HepG2 (cell line): ENCODE data around the gene MAGED2. TPM values are rescaled to one million over a fixed set of nuclear protein-coding genes. Genes with fewer than 3 reads are reported as not detected.

Source experiments
- ATAC-seq: fragments of 200-7000 bp; cut with Tn5 transposase; 3 replicates; pipeline ENCODE4 v1.9.1; 2020; ENCODE audit warnings: mild to moderate bottlenecking, moderate library complexity
- BruUV-seq: library from RNA; stranded (reverse); fragments of 400-500 nt; replicated peaks from 2 replicates; lab custom pipeline; 2021; lab: Mats Ljungman, UMichigan
- CTCF ChIA-PET: fragments of 300-600 bp; formaldehyde crosslinking; extraction: SDS; loops from one replicate; lab custom pipeline; 2021; ENCODE audit warnings: low total read pairs, inconsistent platforms, low intra/inter-chr PET ratio; lab: Yijun Ruan, JAX
- POLR2A ChIA-PET: fragments of 350-600 bp; sonication (Branson Sonifier 250); formaldehyde crosslinking; loops from one replicate; lab custom pipeline; 2020; ENCODE audit warnings: antibody characterized with exemption, inconsistent platforms; lab: Yijun Ruan, JAX
- DNase-seq: peaks from one replicate; pipeline ENCODE4 v3.0.0-alpha.2; 2015; ENCODE audit warnings: low spot score
- FAIRE-seq: peaks from 3 replicates; lab custom pipeline; 2011; peaks lifted over from hg19 to GRCh38; lab: Jason Lieb, UNC
- H2AFZ ChIP-seq: one replicate; pipeline ENCODE4 v1.6.1; 2011; ENCODE audit warnings: low read length, inconsistent platforms
- H3K27ac ChIP-seq: fragments of 300-600 bp; 3 replicates; pipeline ENCODE4 v1.8.0; 2011; ENCODE audit warnings: mixed run types, mild to moderate bottlenecking, mixed read lengths, low read length, inconsistent platforms; ENCODE audit not compliant: insufficient read depth; ENCODE audit errors: extremely low read length
- H3K27me3 ChIP-seq, 2 experiments: fragments of 200-600 bp in 1 of 2; 2 replicates in 1 of 2; 3 replicates in 1 of 2; pipeline versions ENCODE4 v1.6.0 to v1.8.0; 2011; ENCODE audit warnings: low read length in 2 of 2, mild to moderate bottlenecking in 2 of 2, moderate library complexity in 2 of 2, inconsistent platforms in 1 of 2; ENCODE audit not compliant: insufficient read depth in 2 of 2, control insufficient read depth in 1 of 2
- H3K36me3 ChIP-seq, 2 experiments: fragments of 200-600 bp in 1 of 2; replicated peaks in 1 of 2; 2 replicates in 1 of 2; 3 replicates in 1 of 2; pipeline versions ENCODE4 v1.5.1 to v1.8.0; 2011; ENCODE audit warnings: low read length in 2 of 2, inconsistent platforms in 1 of 2; ENCODE audit not compliant: insufficient read depth in 2 of 2, control insufficient read depth in 1 of 2
- H3K4me1 ChIP-seq: 2 replicates; pipeline ENCODE4 v1.5.1; 2012; ENCODE audit warnings: low read length, inconsistent platforms; ENCODE audit not compliant: insufficient read depth
- H3K4me2 ChIP-seq: 2 replicates; pipeline ENCODE4 v1.6.0; 2011; ENCODE audit warnings: low read depth, low read length, inconsistent platforms
- H3K4me3 ChIP-seq, 3 experiments: fragments of 200-600 bp in 1 of 3; sonication (generic), shearing (Covaris generic) in 1 of 3; replicated peaks in 1 of 3; 2 replicates each; pipeline ENCODE4 v1.5.1; 2011 to 2016; ENCODE audit warnings: low read length in 3 of 3, inconsistent platforms in 2 of 3, low read depth in 2 of 3, mild to moderate bottlenecking in 2 of 3, control low read depth in 1 of 3, mixed read lengths in 1 of 3; ENCODE audit not compliant: insufficient read depth in 1 of 3
- H3K79me2 ChIP-seq: one replicate; pipeline ENCODE4 v1.6.1; 2011; ENCODE audit warnings: low read length, inconsistent platforms; ENCODE audit not compliant: insufficient read depth
- H3K9ac ChIP-seq: 2 replicates; pipeline ENCODE4 v1.6.0; 2011; ENCODE audit warnings: mild to moderate bottlenecking, low read depth, low read length, inconsistent platforms; ENCODE audit not compliant: insufficient read depth
- H3K9me3 ChIP-seq: 2 replicates; pipeline ENCODE4 v1.5.1; 2012; ENCODE audit warnings: mild to moderate bottlenecking, low read length
- H4K20me1 ChIP-seq: 2 replicates; pipeline ENCODE4 v1.6.0; 2011; ENCODE audit warnings: inconsistent platforms, mild to moderate bottlenecking, low read length, moderate library complexity; ENCODE audit not compliant: insufficient read depth
- ATF7 ChIP-seq, 2 experiments: fragments of 450-650 bp in 1 of 2; sonication (generic) in 1 of 2; formaldehyde crosslinking in 1 of 2; IDR thresholded peaks; 2 replicates each; pipeline versions ENCODE4 v1.4.0 to v1.6.1; 2016 to 2020; ENCODE audit warnings: antibody characterized with exemption in 1 of 2, mild to moderate bottlenecking in 1 of 2, missing genetic modification reagents in 1 of 2
- ATF7-NPFF ChIP-seq: sonication (generic); formaldehyde crosslinking; IDR thresholded peaks from 2 replicates; pipeline ENCODE4 v1.8.1; 2023; ENCODE audit warnings: mild to moderate bottlenecking, low read depth, missing genetic modification reagents, moderate library complexity
- HNRNPL ChIP-seq: fragments of 200-400 bp; formaldehyde crosslinking; IDR thresholded peaks from 2 replicates; pipeline ENCODE4 v1.6.1; 2017; ENCODE audit warnings: mild to moderate bottlenecking, low read depth, low read length
- HOXA7 ChIP-seq: sonication (generic); formaldehyde crosslinking; IDR thresholded peaks from 2 replicates; pipeline ENCODE4 v1.8.1; 2022; ENCODE audit warnings: mild to moderate bottlenecking, missing genetic modification reagents, moderate library complexity
- NFE2L2 ChIP-seq: fragments of 150-350 bp; IDR thresholded peaks from 2 replicates; pipeline ENCODE4 v1.6.1; 2014; ENCODE audit warnings: low read length
- NR1H2 ChIP-seq: sonication (generic); formaldehyde crosslinking; IDR thresholded peaks from 2 replicates; pipeline ENCODE4 v1.8.1; 2022; ENCODE audit warnings: low read depth, missing genetic modification reagents, borderline replicate concordance
- TEAD3 ChIP-seq: optimal IDR thresholded peaks from 2 replicates; pipeline ENCODE3; 2016; ENCODE audit warnings: borderline replicate concordance
- ZFP36L2 ChIP-seq: sonication (generic); formaldehyde crosslinking; IDR thresholded peaks from 2 replicates; pipeline ENCODE4 v1.4.0; 2020; ENCODE audit warnings: missing genetic modification reagents
- ZFY ChIP-seq: sonication (generic); formaldehyde crosslinking; IDR thresholded peaks from 2 replicates; pipeline ENCODE4 v1.4.0; 2020; ENCODE audit warnings: missing genetic modification reagents
- ZNF24 ChIP-seq: fragments of 450-650 bp; IDR thresholded peaks from 2 replicates; pipeline ENCODE4 v1.6.1; 2017; ENCODE audit warnings: antibody characterized with exemption, mild to moderate bottlenecking
- ZNF564 ChIP-seq: sonication (generic); formaldehyde crosslinking; IDR thresholded peaks from 2 replicates; pipeline ENCODE4 v1.8.1; 2023; ENCODE audit warnings: mild to moderate bottlenecking, missing genetic modification reagents
- ZNF703 ChIP-seq: sonication (generic); formaldehyde crosslinking; IDR thresholded peaks from 2 replicates; pipeline ENCODE4 v1.5.1; 2020; ENCODE audit warnings: missing genetic modification reagents, mild to moderate bottlenecking, moderate library complexity, borderline replicate concordance
- ZZZ3 ChIP-seq: sonication (generic); formaldehyde crosslinking; IDR thresholded peaks from 2 replicates; pipeline ENCODE4 v1.4.0; 2020; ENCODE audit warnings: missing genetic modification reagents, mild to moderate bottlenecking, borderline replicate concordance
- WGBS: methylation state at CpG from one replicate; pipeline ENCODE4 v1.1.6; 2017; ENCODE audit warnings: low lambda C conversion rate; 5-methylcytosine and 5-hydroxymethylcytosine counted together
- in situ Hi-C: cut with HindIII; loops from 2 replicates; pipeline ENCODE4 v1.10.0; 2017; ENCODE audit warnings: low pct_unique_long_range_greater_than_20kb; ENCODE audit not compliant: extremely low pct_ligation_motif_present
- intact Hi-C: fragments of 100-400 bp; cut with micrococcal nuclease; formaldehyde crosslinking; loops from one replicate; pipeline ENCODE4 v1.10.0; 2022; ENCODE audit not compliant: unreplicated experiment
- polyA plus RNA-seq, 8 experiments: library from polyadenylated mRNA; depleted of rRNA in 3 of 8; stranded (reverse) in 7 of 8; unstranded in 1 of 8; fragments of >200 nt; fragmentation: Illumina TruSeq in 4 of 8; extraction: Trizol in 4 of 8; gene quantifications; 2 replicates each; pipeline versions ENCODE4 v1.2.1 to v1.2.3, GENCODE V29; 2011 to 2016; ENCODE audit warnings: low read depth in 4 of 8, missing spikeins in 1 of 8, mixed read lengths in 1 of 8; ENCODE audit not compliant: insufficient read depth in 1 of 8
- total RNA-seq, 5 experiments: library from RNA; depleted of rRNA; stranded (reverse); fragments of >200 nt; fragmentation: Illumina TruSeq; extraction: Trizol; gene quantifications; 2 replicates each; pipeline ENCODE4 v1.2.3, GENCODE V29; 2016; ENCODE audit warnings: low read depth in 1 of 5
- TF ChIP-seq, protein P1 (sequence below): sonication (generic); formaldehyde crosslinking; IDR thresholded peaks from 2 replicates; pipeline ENCODE4 v1.9.0; 2021; ENCODE audit warnings: missing genetic modification reagents, borderline replicate concordance
- TF ChIP-seq, protein P2 (sequence below): sonication (generic); formaldehyde crosslinking; conservative IDR thresholded peaks from 2 replicates; pipeline ENCODE4 v1.4.0; 2020; ENCODE audit warnings: missing genetic modification reagents
- TF ChIP-seq, protein P3 (sequence below): sonication (generic); formaldehyde crosslinking; IDR thresholded peaks from 2 replicates; pipeline ENCODE4 v1.4.0; 2020; ENCODE audit warnings: low read depth, mild to moderate bottlenecking, missing genetic modification reagents
- TF ChIP-seq, protein P4 (sequence below): IDR thresholded peaks from 2 replicates; pipeline ENCODE4 v1.6.1; 2016; ENCODE audit warnings: mild to moderate bottlenecking, missing biosample characterization, missing genetic modification reagents
- TF ChIP-seq, protein P5 (sequence below): sonication (generic); formaldehyde crosslinking; IDR thresholded peaks from 2 replicates; pipeline ENCODE4 v1.4.0; 2020; ENCODE audit warnings: missing genetic modification reagents, borderline replicate concordance

Gene MAGED2
- total and polyA plus RNA-seq, 2 of the 13 experiments (the other 11 are each of a cell fraction or from before 2014, with no cell fraction given), result 142 to 153 TPM

DNA sequence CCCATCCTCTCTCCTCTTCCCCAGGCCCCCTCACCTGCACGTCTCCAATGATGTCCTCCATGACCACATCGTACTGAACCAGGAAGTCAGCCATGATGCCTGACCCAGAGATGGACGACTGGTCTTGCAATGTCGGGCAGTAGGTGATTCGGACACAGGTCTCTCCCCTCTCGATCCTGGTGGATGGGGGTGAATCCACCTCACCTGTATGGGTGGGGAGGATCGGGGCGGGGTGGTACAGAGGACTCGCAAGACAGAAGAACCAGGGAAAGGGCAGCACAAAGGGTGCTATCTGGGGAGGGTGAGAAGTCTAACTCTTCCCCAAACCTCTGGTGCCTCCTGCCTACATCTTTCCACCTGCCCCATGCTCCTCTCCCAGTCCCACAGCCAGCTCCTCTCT, 19.1 kb upstream of the MAGED2 start:
- Histone ChIP-seq H3K4me1 (no peaks in the 10 kb centered on the region), H3K79me2 (no peaks in the 10 kb centered on the region), H3K4me3 (no peak overlapping the region), H4K20me1 (no peaks in the 10 kb centered on the region), H3K9ac (no peak overlapping the region), H3K27ac (no peak overlapping the region), H3K4me2 (no peak overlapping the region), H3K27me3 (no peaks in the 10 kb centered on the region; a peak in 1 of 5 replicates), H3K9me3 (no peaks in the 10 kb centered on the region), H3K36me3 (no peaks in the 10 kb centered on the region), H2AFZ (no peak overlapping the region)
- BruUV-seq, result no TSS peak
- DNase-seq, result no peak
- intact Hi-C loops, result no loop called here
- CTCF ChIA-PET, result no interaction called here
- ATAC-seq, result no peak
- no peak for FAIRE-seq
- 38% methylated on average over 6 of the region's 9 CpGs for WGBS
- in situ Hi-C loops, result loop anchor here (10.0 kb wide), 1 partner anchor 144 kb away; no protein-coding TSS in a partner anchor
- POLR2A ChIA-PET, result no interaction called here
- TF ChIP-seq, protein P1, sequence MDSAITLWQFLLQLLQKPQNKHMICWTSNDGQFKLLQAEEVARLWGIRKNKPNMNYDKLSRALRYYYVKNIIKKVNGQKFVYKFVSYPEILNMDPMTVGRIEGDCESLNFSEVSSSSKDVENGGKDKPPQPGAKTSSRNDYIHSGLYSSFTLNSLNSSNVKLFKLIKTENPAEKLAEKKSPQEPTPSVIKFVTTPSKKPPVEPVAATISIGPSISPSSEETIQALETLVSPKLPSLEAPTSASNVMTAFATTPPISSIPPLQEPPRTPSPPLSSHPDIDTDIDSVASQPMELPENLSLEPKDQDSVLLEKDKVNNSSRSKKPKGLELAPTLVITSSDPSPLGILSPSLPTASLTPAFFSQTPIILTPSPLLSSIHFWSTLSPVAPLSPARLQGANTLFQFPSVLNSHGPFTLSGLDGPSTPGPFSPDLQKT (CRISPR knock-in tag), result no peak
- TF ChIP-seq ATF7-NPFF (CRISPR knock-in tag), result no peak
- no peak for TF ChIP-seq ZZZ3
- no peak for TF ChIP-seq ZFY (CRISPR knock-in tag)
- no peak for TF ChIP-seq ATF7 (IDR thresholded peaks at IDR 0.05)
- no peak for TF ChIP-seq ATF7 (CRISPR knock-in tag; IDR thresholded peaks at IDR 0.05)
- TF ChIP-seq, protein P2, sequence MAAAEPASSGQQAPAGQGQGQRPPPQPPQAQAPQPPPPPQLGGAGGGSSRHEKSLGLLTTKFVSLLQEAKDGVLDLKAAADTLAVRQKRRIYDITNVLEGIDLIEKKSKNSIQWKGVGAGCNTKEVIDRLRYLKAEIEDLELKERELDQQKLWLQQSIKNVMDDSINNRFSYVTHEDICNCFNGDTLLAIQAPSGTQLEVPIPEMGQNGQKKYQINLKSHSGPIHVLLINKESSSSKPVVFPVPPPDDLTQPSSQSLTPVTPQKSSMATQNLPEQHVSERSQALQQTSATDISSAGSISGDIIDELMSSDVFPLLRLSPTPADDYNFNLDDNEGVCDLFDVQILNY (CRISPR knock-in tag), result no peak
- TF ChIP-seq, protein P3, sequence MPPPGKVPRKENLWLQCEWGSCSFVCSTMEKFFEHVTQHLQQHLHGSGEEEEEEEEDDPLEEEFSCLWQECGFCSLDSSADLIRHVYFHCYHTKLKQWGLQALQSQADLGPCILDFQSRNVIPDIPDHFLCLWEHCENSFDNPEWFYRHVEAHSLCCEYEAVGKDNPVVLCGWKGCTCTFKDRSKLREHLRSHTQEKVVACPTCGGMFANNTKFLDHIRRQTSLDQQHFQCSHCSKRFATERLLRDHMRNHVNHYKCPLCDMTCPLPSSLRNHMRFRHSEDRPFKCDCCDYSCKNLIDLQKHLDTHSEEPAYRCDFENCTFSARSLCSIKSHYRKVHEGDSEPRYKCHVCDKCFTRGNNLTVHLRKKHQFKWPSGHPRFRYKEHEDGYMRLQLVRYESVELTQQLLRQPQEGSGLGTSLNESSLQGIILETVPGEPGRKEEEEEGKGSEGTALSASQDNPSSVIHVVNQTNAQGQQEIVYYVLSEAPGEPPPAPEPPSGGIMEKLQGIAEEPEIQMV (CRISPR knock-in tag), result no peak
- no peak for TF ChIP-seq ZNF703 (CRISPR knock-in tag)
- TF ChIP-seq TEAD3 (CRISPR knock-in tag), result no peak
- TF ChIP-seq, protein P4, sequence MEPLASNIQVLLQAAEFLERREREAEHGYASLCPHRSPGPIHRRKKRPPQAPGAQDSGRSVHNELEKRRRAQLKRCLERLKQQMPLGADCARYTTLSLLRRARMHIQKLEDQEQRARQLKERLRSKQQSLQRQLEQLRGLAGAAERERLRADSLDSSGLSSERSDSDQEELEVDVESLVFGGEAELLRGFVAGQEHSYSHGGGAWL (CRISPR knock-in tag), result no peak
- no peak for TF ChIP-seq NFE2L2
- no peak for TF ChIP-seq ZFP36L2
- TF ChIP-seq ZNF564, result no peak
- no peak for TF ChIP-seq HNRNPL
- no peak for TF ChIP-seq NR1H2 (CRISPR knock-in tag)
- TF ChIP-seq ZNF24, result no peak
- TF ChIP-seq, protein P5, sequence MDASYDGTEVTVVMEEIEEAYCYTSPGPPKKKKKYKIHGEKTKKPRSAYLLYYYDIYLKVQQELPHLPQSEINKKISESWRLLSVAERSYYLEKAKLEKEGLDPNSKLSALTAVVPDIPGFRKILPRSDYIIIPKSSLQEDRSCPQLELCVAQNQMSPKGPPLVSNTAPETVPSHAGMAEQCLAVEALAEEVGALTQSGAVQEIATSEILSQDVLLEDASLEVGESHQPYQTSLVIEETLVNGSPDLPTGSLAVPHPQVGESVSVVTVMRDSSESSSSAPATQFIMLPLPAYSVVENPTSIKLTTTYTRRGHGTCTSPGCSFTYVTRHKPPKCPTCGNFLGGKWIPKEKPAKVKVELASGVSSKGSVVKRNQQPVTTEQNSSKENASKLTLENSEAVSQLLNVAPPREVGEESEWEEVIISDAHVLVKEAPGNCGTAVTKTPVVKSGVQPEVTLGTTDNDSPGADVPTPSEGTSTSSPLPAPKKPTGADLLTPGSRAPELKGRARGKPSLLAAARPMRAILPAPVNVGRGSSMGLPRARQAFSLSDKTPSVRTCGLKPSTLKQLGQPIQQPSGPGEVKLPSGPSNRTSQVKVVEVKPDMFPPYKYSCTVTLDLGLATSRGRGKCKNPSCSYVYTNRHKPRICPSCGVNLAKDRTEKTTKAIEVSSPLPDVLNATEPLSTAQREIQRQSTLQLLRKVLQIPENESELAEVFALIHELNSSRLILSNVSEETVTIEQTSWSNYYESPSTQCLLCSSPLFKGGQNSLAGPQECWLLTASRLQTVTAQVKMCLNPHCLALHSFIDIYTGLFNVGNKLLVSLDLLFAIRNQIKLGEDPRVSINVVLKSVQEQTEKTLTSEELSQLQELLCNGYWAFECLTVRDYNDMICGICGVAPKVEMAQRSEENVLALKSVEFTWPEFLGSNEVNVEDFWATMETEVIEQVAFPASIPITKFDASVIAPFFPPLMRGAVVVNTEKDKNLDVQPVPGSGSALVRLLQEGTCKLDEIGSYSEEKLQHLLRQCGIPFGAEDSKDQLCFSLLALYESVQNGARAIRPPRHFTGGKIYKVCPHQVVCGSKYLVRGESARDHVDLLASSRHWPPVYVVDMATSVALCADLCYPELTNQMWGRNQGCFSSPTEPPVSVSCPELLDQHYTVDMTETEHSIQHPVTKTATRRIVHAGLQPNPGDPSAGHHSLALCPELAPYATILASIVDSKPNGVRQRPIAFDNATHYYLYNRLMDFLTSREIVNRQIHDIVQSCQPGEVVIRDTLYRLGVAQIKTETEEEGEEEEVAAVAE, result no peak
- no peak for TF ChIP-seq HOXA7 (CRISPR knock-in tag)
